Measurements from ENCODE around the gene POLR3A.

The POLR3A gene

DNA sequence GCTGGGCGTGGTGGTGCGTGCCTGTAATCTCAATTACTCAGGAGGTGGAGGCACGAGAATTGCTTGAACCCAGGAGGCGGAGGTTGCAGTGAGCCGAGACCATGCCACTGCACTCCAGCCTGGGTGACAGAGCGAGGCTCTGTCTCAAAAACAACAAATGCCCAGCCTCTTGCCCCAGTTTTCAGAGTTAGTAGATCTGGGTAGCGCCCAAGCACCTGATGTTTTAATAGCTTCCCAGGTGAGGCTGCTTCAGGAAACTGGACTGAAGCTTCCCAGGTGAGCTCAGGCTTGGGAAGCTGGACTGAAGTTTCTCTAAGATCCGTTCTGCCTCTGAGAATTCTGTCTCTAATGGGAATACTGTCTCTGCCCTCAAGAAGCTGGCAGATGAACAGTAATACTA lies 16.5 kb upstream of the POLR3A start:
- no peak for DNase-seq

GRCh38 chr10:78045237-78045636 lies 15.9 kb upstream of the POLR3A start:
- DNase-seq, result peak; percentile 53

DNA sequence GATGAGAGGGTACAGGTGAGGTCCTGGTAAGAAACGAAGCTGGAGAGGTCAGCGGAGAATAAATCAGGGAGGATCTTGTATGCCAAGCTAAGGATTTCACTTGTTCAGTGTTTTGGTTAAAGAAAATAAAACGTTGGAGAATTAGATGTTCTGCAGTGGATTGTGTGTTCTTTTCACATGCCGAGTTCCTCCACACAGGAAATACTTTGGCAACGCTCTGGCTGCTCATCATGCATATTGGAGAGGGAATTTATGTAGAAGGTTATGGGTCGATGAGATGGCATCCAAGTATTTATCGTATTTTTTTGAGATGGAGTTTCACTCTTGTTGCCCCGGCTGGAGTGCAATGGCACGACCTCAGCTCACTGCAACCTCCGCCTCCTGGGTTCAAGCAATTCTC lies 15.4 kb upstream of the POLR3A start:
- no peak for DNase-seq

GRCh38 chr10:78044179-78044578 lies 14.9 kb upstream of the POLR3A start:
- DNase-seq, result no peak

DNA sequence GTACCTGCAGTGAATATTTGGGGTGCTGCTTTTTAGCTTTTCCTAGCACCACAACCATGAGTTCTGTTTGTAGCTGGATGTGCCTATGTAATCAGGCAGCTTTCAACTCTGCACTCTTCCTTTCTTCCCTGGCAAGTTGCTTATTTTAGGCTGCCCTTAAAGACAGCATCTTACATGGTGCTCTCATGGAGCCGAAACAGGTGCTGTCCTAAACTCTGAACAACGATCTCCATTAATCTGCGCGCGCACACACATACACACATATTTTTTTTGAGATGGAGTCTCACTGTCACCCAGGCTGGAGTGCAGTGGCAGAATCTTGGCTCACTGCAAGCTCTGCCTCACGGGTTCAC lies 13.4 kb upstream of the POLR3A start:
- no peak for DNase-seq

DNA sequence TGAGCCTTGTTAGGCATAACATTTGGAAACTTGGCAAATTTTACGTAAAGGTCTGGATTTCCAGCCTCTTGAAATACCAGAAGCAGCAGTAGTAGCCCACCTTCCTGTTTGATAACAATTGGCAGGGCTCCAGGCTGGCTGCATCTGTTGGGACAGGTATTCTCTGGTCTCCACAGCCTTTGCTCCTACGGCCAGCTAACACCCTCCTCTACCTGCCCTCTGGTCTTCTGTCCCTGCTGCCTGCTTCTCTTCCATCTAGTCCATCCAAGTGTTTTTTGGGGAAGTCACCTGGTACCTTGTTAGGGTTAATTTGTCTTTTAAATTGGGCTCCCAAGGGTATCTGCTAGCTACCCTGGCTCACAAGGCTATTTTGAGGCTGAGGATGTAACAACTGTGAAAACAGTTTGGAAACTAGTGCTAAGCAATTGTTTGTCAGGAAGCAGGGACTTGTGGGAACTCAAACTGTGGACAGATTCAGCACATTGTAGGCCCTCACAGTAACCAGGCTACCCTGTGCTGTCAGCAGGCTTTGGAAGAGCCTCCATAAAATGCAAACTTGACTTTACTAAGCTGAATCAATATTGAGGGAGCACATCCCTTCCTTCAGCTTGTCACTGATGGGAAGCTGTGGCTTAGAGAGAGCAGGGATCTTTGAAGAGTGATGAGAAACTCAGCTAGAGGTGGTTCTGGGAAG lies 12.9 kb upstream of the POLR3A start:
- peak; percentile 35 for DNase-seq

DNA sequence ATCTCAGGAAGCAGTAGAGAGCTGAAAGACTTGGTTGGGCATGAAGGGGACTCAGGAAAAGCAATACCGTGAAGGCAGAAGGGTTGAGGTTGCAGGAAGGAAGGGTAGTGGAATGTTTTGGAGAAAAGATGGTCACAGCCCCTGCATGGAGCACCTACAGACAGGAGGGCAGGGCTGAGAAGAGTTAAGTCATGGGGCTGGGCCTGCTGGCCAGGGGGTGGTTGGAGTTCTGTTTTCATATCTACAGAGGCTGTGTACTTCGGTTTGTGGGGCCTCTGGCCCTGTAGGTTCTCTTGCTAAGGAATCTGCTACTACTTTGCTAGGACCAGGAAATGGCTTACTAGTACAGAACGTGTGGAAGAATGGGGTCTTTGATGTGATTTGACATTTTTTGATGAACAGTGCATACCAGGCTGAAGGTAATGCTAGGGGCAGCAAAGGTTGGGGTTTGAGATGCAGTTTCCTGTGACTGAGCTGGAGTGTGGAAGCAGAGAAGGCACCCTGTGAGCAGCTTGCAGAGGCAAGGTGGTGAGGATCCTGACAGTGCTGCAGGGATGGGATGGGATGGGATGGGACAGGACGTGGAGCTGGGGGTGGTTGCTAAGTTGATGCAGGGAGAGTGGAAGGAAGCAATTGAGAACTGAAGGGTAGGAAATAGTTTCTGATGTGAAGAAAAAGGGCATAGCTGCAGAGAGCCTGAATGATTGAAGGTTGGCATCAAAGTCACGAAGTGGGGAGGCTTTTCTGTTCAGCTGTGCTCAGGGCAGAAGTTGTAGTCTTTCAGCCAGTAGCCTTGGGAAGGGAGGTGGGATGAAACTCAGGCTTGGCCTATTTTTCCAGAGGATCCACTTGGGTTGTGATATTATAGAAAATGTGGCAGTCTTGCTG lies 12.1 kb upstream of the POLR3A start:
- DNase-seq, result peak; percentile 29

DNA sequence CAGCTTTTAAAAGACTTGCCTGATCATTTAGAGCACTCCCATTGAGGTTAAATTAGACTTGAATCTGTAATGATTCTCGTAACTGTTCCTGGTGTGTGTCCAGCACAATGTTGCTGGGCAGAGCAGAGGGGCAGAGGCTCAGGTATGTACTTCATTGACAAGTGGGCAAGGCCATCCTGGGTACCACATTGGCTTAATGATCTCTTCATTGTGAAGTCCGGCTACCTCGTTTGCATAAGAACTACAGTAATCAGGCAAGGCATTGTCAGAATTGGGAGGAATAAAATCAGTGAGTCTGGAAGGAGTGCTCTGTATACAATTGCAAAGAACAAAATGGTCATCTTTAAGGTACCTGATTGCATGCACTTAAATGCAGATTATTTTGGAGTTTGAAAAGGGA lies 10.4 kb upstream of the POLR3A start:
- no peak for DNase-seq

- no peak for DNase-seq
Measured at GRCh38 chr10:78038791-78039547, 9.7 kb upstream of the POLR3A start.

DNA sequence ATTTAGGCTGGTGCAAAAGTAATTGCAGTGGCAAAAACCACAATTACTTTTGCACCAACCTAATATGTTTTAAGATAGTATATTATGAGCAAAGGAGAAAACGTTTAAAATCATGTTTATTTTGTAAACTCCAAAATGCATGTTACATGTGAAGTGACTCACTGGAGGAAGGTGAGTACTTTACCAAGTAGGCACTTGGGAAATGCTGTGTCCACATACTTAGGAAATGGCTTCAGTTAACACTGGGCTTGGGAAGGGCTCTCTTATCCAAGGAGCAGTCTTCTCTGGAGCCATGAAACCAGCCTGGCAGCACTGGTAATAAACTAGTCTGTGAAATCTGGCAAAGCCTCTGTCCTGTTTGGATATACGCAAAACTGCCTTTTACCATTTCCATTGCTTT lies 8.8 kb upstream of the POLR3A start:
- no peak for DNase-seq

DNA sequence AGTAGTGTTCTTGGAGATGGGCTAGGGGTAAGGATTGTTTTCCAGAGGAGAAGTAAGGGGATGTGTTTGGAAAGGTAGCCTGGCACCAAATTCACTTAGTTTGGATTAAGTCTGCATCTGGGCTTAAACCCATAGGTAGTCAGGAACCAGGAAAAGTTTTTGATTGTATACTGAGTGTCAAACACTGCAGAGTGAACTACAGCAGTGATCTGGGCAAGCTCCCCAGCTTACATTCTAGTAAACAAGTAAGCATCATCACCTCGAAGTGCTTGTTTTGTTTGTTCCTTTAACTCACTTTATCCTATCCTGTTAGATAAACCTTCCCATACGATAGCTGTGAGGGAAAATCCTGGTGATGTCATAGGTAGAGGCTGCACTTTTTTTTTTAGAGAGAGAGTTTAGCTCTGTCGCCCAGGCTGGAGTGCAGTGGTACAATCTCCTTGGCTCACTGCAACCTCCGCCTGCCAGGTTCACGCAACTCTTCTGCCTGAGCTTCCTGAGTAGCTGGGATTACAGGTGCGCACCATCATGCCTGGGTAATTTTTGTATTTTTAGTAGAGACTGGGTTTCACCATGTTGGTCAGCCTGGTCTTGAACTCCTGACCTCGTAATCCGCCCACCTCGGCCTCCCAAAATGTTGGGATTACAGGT lies 6.7 kb upstream of the POLR3A start:
- no peak for DNase-seq

DNA sequence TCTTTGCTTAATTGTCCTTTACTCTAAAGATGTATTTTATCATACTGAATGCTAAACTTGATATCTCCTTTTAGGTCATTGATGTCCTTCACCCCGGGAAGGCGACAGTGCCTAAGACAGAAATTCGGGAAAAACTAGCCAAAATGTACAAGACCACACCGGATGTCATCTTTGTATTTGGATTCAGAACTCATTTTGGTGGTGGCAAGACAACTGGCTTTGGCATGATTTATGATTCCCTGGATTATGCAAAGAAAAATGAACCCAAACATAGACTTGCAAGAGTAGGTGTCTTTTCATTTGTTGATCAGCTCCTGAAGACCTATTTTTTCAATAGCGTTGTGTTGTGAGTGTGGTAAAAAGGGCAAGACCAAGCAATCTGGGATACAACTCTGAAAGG lies 6.1 kb upstream of the POLR3A start:
- DNase-seq, result no peak

DNA sequence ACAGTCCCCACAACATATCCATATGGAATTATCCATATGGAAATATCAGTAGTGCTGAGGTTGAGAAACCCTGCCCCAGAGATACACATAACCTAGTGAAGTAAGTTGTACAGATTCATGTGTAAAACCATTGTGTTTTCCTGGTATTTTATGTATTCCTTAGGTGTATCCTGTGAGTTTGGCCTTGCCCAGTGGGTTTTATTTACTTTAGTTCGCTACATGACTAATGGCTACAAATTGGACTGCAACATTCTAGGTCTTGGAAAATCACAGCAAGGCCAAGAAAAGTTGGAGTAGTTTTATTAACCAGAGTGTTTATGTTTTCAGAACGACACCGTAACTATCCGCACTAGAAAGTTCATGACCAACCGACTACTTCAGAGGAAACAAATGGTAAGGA lies 5.7 kb upstream of the POLR3A start:
- DNase-seq, result no peak

GRCh38 chr10:78033637-78034470 lies 4.5 kb upstream of the POLR3A start, which contains the start of gene RPS24:
Gene RPS24, plus strand, starts transcription at chr10:78033863. Its CDS starts 39 bp downstream, at chr10:78033902.
- DNase-seq, result peak; percentile 95

DNA sequence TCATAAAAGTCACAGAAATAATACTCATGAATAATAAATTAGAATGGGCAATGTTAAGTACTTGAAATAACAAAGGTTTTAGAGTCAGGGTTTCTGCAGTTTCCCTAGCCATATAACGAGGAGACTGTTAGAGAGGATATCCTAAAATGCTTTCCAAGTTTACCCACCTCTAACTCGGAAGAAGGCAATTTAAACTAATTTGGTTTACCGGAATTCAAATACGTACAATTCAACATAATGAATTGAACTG lies 4.0 kb upstream of the POLR3A start:
- no peak for DNase-seq

- peak; percentile 41 for DNase-seq
Measured at GRCh38 chr10:78028438-78029268, 662 bp downstream of the POLR3A start.

- DNase-seq, result no peak
Measured at GRCh38 chr10:78025685-78026364, 3.5 kb downstream of the POLR3A start.

- DNase-seq, result no peak
Measured at GRCh38 chr10:78023741-78024140, 5.6 kb downstream of the POLR3A start.

- DNase-seq, result no peak
Measured at GRCh38 chr10:78021201-78021600, 8.1 kb downstream of the POLR3A start.

DNA sequence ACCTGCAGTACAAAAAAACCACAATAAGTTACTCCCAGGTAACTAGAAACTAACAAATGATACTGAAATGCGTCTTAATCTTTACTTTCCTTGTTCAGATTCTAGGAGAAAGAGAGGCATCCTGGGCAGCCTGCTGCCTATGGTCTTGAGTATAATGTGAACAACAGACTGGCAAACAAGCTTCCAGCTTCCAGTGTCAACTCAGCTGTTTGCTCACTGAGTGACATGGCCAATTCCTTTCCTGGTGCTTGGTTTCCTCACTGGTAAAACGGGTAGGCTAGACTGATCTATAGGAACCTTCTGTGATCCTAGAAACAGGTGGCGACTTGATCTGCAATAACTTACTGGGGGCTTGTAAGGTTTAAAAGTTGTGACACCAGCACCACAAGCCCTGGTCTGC lies 10.1 kb downstream of the POLR3A start:
- DNase-seq, result no peak

GRCh38 chr10:78017856-78018255 lies 11.5 kb downstream of the POLR3A start:
- no peak for DNase-seq

Data from stimulated activated CD8-positive, alpha-beta memory T cell treated with anti-CD3 and anti-CD28 coated beads, Interleukin-4, amount 100 ng/mL, for 48 hours (primary cell).